ENCODE measurements around the gene C21orf91.
"Not testable (repeated sequence)": the region's sequence is repeated elsewhere in the genome, so short reads cannot be mapped to it uniquely, and the experiment has no call there.

C21orf91 gene

DNA sequence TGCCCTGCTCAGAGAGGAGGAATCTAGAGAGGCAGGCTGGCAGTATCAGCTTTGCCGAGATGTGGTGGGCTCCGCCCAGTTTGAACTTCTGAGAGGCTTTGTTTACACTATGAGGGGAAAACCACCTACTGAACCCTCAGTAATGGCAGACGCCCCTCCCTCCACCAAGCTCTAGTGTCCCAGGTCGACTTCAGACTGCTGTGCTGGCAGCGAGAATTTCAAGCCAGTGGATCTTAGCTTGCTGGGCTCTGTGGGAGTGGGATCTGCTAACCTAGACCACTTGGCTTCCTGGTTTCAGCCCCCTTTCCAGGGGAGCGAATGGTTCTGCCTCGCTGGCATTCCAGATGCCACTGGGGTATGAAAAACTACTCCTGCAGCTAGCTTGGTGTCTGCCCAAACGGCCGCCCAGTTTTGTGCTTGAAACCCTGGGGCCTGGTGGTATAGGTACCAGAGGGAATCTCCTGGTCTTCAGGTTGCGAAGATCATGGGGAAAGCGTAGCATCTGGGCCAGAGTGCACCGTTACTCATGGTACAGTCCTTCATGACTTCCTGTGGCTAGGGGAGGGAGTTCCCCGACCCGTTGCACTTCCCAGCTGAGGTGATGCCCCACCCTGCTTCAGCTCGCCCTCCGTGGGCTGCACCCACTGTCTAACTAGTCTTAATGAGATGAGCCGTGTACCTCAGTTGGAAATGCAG, 43.6 kb downstream of the C21orf91 start:
- DNase-seq, result no peak

DNA sequence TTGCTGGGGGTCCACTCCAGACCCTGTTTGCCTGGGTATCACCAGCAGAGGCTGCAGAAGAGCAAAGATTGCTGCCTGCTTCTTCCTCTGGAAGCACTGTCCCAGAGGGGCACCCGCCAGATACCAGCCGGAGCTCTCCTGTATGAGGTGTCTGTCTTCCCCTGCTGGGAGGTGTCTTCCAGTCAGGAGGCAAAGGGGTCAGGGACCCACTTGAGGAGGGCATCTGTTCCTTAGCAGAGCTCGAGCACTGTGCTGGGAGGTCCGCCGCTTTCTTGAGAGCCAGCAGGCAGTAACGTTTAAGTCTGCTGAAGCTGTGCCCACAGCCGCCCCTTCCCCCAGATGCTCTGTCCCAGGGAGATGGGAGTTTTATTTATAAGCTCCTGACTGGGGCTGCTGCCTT, 44.1 kb downstream of the C21orf91 start:
- DNase-seq, result not testable (repeated sequence)

GRCh38 chr21:17769447-17769845, 49.7 kb downstream of the C21orf91 start:
- DNase-seq, result no peak

DNA sequence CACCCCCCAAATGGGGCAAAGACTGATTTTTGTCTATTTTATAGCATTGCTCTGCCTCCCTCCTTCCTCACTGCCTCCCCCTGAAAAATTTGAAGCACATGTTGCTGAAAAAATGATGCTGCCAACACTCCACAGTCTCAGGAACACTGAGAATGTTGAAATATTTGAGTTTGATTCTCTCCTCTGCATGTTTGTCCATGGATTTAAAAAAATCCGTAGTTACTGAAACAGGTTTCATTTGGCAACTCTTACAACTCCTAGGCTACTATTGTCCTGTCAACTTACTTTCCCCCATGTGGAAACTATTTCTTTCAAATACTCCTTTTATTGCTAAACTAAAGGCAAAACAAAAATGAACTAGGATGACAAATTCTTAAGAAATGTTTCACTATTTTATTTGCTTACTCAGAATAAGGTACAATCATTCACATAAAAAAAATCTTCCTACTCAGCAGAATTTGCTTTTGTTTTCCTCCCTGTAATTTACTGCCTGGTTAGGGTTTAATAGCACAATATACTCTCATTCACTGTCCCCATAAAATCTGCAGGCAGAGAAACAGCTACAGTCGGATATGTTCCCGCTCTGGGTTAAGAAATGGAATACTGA, 50.2 kb downstream of the C21orf91 start:
- no peak for DNase-seq

DNA sequence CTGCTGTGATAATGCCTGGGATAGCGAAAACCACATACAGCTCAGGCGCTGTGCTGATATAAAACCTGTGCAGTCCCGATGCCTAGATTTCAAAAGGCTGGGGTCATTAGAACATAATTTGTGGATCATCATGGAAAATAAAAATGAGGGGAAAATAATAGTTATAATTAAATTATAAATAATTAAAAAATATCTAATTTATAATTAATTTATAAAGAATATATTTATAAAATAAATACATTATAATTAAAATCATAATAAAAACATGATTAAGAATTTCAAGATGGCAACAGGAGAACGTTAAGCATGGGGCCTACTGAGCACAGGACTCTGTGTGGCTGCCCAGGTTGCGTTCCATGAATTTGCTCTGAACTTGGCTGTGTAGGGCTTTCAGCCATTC, 53.9 kb downstream of the C21orf91 start:
- no peak for DNase-seq

- no peak for DNase-seq
These were observed 55.7 kb downstream of the C21orf91 start for GRCh38 chr21:17763288-17764037.

DNA sequence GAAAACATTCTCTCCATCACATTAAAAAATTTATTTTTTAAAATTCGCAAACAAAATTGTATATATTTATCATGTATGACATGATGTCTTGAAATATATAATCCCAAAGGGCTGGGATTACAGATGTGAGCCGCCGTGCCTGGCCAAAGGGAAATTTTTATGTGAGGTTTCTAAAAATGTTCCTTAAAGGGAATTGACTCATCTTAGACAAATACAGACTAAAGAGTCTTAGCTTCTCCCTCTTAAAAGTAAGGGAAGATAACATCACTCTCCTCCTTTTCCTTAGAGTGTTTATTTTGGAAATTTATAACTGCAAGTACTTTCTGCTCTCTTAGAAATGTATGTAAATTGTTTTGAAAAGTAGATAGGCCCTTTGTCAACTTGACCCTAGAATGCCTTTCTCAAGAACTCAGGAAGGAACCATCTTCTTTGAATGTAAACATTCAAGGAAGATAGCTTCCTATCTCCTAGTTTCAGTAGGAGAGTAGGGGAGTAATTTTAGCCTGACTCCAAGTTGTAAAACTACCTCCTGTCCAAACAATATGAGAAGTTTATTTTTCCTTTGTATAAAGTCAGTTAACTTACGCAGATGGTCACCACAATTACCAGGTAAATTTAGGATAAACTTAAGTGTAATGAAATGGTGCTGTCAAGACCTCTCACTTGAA, 59.5 kb downstream of the C21orf91 start:
- DNase-seq, result no peak

DNA sequence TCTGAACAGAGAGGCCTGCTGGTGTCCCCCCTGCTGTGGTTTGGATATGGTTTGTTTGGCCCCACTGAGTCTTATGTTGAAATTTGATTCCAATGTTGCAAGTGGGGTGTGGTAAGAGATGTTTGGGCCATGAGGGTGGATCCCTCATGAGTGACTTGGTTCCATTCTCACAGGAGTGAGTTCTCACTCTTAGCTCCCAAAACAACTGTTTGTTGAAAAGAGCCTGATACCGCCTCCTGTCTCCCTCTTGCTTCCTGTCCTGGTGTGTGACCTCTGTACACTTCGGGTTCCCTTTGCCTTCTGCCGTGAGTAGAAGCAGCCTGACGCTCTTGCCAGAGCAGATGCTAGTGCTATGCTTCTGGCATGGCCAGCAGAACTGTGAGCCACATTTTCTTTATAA, 60.5 kb downstream of the C21orf91 start:
- no peak for DNase-seq

DNA sequence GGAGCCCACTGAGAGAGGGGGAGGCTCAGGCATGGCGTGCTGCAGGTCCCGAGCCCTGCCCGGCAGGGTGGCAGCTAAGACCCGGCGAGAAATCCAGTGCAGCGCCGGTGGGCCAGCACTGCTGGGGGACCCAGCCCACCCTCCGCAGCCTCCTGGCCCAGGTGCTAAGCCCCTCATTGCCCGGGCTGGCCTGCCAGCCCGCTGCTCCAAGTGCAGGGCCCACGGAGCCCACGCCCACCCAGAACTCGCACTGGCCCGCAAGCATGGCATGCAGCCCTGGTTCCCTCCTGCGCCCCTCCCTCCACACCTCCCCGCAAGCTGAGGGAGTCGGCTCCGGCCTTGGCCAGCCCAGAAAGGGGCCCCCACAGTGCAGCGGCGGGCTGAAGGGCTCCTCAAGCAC, 61.5 kb downstream of the C21orf91 start:
- no peak for DNase-seq

DNA sequence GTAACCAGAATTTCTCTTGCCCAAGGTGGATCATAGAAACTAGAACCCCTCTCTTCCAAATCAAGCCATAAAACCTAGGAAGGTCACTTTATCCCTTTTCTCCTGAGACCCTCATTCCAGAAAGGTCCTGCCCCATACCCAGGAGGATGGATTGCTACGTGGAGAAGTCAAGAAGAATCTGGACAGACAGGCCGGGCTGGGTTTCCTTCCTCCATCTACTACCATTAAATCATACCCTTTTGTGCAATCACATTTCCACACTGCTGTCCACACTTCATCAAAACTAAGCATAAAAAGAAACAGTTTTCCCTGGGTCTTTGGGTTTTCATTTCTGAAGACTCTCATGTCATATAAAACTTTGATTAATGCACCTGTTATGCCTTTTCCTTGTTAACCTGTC, 65.4 kb downstream of the C21orf91 start:
- no peak for DNase-seq

GRCh38 chr21:17752171-17752570, 67.0 kb downstream of the C21orf91 start:
- DNase-seq, result no peak

DNA sequence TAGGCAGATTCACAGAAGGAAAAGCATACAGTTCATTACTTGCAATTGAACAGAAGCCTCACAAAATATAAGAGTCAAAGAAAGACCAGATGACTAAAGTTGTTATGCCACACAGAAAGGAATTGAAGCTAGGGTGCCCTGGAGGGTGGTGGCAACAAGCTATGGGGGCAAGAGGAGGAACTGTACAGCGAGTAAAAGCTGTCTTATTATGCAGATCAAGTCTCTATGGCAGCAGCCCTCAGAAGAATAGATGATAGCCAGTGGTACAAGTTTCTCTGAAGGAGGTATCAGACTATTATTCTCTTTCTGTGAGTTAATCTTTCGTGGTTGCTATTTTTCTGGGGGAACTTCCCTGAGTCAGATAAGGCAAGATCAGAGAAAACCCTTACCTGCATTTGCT, 72.2 kb downstream of the C21orf91 start:
- DNase-seq, result no peak

DNA sequence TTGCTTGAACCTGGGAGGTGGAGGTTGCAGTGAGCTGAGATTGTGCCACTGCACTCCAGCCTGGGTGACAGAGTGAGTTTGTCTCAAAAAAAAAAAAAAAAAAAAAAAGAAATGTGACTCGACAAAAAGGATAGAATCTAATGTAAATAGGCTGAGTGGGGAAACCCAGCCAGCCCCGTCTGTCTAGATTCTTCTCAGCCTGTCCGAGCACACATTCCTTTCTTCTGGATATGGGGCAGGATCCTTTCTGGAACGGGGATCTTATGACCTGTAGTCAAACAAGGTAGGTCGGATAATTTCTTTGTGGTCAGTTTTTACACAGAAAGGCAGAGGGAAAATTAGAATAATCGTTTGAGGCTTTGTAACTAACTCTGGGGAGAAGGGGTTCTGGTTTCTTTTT, 74.1 kb downstream of the C21orf91 start:
- no peak for DNase-seq

- no peak for DNase-seq
These were observed 76.1 kb downstream of the C21orf91 start for GRCh38 chr21:17742940-17743592.

GRCh38 chr21:17742181-17742580, 77.0 kb downstream of the C21orf91 start:
- DNase-seq, result no peak

All from EL (cell line).